Thoracic aorta (tissue), 2 donors: ENCODE data around the gene PSMB1. TPM values are rescaled to one million over a fixed set of nuclear protein-coding genes. Genes with fewer than 3 reads are reported as not detected.

Source experiments
- ATAC-seq: fragments of 150-250 bp; one replicate; pipeline ENCODE4 v1.8.0; 2017; ENCODE audit warnings: low read depth; ENCODE audit not compliant: insufficient number of reproducible peaks, low FRiP score
- DNase-seq: peaks from one replicate; pipeline ENCODE4 v3.0.0-alpha.2; 2020; ENCODE audit warnings: low spot score
- H3K27ac ChIP-seq, 2 donors: fragments of 200-600 bp; sonication (generic); 1 replicate in 1 of 2; 2 replicates in 1 of 2; pipeline ENCODE4 v1.5.1; 2016; ENCODE audit warnings: mild to moderate bottlenecking in 2 of 2, moderate library complexity in 2 of 2
- H3K27me3 ChIP-seq: fragments of 200-600 bp; sonication (generic); replicated peaks from 2 replicates; pipeline ENCODE4 v1.6.0; 2016; ENCODE audit warnings: mild to moderate bottlenecking; ENCODE audit not compliant: insufficient read depth
- H3K36me3 ChIP-seq: fragments of 200-600 bp; sonication (generic); one replicate; pipeline ENCODE4 v1.5.1; 2016
- H3K4me1 ChIP-seq, 2 donors: fragments of 200-600 bp; sonication (generic); 1 replicate in 1 of 2; 2 replicates in 1 of 2; pipeline versions ENCODE4 v1.5.1 to v1.6.0; 2016; ENCODE audit warnings: low read depth in 2 of 2, mild to moderate bottlenecking in 1 of 2; ENCODE audit not compliant: control insufficient read depth in 1 of 2
- H3K4me3 ChIP-seq: fragments of 200-600 bp; sonication (generic); 2 replicates; pipeline ENCODE4 v1.5.1; 2016; ENCODE audit warnings: mild to moderate bottlenecking
- H3K9me3 ChIP-seq: fragments of 200-600 bp; sonication (generic); 2 replicates; pipeline ENCODE4 v1.5.1; 2016
- total RNA-seq, 2 donors: library from RNA; depleted of rRNA; stranded (reverse); fragments of >200 nt; gene quantifications; one replicate each; pipeline versions ENCODE4 v1.1.0 to v1.2.3, GENCODE V29; 2016
- TF ChIP-seq, protein P1 (sequence below): fragments of 200-600 bp; sonication (generic); IDR thresholded peaks from one replicate; pipeline ENCODE4 v1.5.1; 2019; ENCODE audit warnings: antibody characterized with exemption

PSMB1 gene
- total RNA-seq, 2 donors from 2014 or later, result 143 to 159 TPM

GRCh38 chr6:170524172-170524502 lies 29.0 kb downstream of the PSMB1 start:
- Histone ChIP-seq H3K36me3 (no peaks in the 10 kb centered on the region), H3K9me3 (no peaks in the 10 kb centered on the region), H3K27ac (no peak overlapping the region), H3K27me3 (no peaks in the 10 kb centered on the region), H3K4me3 (no peak overlapping the region), H3K4me1 (no peaks in the 10 kb centered on the region)
- ATAC-seq (no peak), DNase-seq (no peak)
- TF ChIP-seq, protein P1, sequence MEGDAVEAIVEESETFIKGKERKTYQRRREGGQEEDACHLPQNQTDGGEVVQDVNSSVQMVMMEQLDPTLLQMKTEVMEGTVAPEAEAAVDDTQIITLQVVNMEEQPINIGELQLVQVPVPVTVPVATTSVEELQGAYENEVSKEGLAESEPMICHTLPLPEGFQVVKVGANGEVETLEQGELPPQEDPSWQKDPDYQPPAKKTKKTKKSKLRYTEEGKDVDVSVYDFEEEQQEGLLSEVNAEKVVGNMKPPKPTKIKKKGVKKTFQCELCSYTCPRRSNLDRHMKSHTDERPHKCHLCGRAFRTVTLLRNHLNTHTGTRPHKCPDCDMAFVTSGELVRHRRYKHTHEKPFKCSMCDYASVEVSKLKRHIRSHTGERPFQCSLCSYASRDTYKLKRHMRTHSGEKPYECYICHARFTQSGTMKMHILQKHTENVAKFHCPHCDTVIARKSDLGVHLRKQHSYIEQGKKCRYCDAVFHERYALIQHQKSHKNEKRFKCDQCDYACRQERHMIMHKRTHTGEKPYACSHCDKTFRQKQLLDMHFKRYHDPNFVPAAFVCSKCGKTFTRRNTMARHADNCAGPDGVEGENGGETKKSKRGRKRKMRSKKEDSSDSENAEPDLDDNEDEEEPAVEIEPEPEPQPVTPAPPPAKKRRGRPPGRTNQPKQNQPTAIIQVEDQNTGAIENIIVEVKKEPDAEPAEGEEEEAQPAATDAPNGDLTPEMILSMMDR, result no peak

GRCh38 chr6:170523256-170524171 lies 29.6 kb downstream of the PSMB1 start:
- Histone ChIP-seq H3K9me3 (no peaks in the 10 kb centered on the region), H3K27me3 (no peaks in the 10 kb centered on the region), H3K4me3 (no peak overlapping the region), H3K36me3 (no peaks in the 10 kb centered on the region), H3K27ac (no peak overlapping the region), H3K4me1 (no peaks in the 10 kb centered on the region)
- TF ChIP-seq, protein P1, result no peak
- ATAC-seq (no peak), DNase-seq (no peak)

DNA sequence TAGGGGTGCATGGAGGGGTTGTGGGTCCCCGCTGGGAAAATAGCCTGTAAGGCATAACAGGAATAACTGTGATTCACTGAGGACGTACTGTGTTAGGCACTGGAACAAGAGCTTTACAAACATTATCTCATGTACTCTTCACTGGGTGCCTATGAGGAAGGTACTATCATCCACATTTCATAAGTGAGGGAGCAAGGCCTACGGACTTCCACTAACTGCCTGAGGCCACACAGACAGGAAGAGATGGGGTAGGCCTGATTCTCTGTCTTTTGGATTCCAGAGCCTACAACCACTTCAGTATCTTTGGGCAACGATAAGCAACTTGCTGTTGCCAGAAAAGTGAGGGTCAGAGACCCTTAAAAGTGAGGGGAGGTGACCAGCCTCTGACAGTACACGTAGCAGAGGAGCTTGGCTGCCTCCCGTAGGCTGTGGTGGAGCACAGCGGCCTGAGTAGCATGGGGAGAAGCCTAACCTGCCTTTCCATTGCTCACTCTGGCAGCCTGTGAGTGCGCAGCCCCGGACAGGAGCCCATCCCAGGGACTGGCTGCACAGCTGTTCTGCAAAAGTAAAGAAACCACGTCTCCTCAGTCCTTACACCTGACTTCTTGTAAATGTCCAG lies 30.4 kb downstream of the PSMB1 start:
- TF ChIP-seq, protein P1, result no peak
- Histone ChIP-seq H3K36me3 (no peaks in the 10 kb centered on the region), H3K4me3 (no peak overlapping the region), H3K27me3 (no peaks in the 10 kb centered on the region), H3K9me3 (no peaks in the 10 kb centered on the region), H3K27ac (no peak overlapping the region), H3K4me1 (no peaks in the 10 kb centered on the region)
- ATAC-seq, result no peak
- DNase-seq, result no peak

DNA sequence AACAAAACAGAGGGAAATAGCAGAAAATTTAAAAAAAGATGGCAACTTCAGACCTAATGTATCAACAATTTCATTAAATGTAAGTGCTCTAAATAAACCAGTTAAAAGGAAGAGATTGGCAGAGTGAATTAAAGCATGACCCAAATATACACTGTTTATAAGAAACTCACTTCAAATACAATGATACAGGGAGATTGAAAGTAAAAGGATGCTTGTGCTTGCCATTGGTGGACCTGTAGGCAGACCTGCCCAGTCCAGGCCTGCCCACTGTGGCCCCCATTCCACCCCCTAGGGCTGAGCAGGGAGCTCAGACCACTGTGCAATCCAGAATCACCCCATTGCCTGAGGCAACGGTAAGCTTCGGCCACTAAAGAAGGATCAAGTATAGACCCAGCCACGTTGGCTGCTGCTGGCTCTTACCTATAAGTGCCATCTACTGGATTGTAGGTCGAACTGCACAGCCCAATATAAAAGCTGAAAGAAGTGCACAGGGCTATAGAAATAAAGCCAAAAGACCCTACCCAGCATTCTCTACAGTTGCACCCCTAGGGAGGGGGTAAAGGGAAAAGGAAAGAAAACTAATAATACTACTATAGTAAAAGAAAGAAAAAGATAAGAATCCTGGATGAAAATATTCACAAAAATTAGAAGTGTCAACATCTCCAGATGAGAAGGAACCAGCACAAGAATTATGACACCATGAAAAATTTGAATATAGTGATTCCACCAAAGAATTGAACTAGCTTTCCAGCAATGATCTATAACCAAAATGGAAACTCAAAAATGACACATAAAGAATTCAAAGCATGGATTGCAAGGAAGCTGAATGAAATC lies 36.1 kb downstream of the PSMB1 start:
- Histone ChIP-seq H3K27ac (no peak overlapping the region), H3K4me3 (no peak overlapping the region), H3K36me3 (no peaks in the 10 kb centered on the region), H3K4me1 (no peaks in the 10 kb centered on the region), H3K9me3 (no peaks in the 10 kb centered on the region), H3K27me3 (no peaks in the 10 kb centered on the region)
- TF ChIP-seq, protein P1, result peak; percentile 30
- no peak for DNase-seq
- ATAC-seq, result no peak

- H3K4me3 ChIP-seq, result no peak overlapping the region
- H3K27me3 ChIP-seq, result no peaks in the 10 kb centered on the region
- H3K36me3 ChIP-seq, result no peaks in the 10 kb centered on the region
- H3K4me1 ChIP-seq, result no peaks in the 10 kb centered on the region
- no peak for DNase-seq
- H3K9me3 ChIP-seq, result no peaks in the 10 kb centered on the region
- TF ChIP-seq, protein P1, result no peak
- no peak overlapping the region for H3K27ac ChIP-seq
- no peak for ATAC-seq
Observed at GRCh38 chr6:170514908-170515307, 38.2 kb downstream of the PSMB1 start.
